Osteocyte (in vitro differentiated cells): ENCODE measurements around the gene TPM3. TPM values are rescaled to one million over a fixed set of nuclear protein-coding genes. Genes with fewer than 3 reads are reported as not detected.

ENCODE experiments used
- DNase-seq: peaks from one replicate; pipeline ENCODE4 v3.0.0; 2021; ENCODE audit warnings: mixed read lengths; ENCODE audit not compliant: unreplicated experiment; ENCODE audit errors: extremely low spot score
- H3K27ac Mint-ChIP-seq: one replicate; pipeline ENCODE4 v1.8.0; 2021; ENCODE audit warnings: mild to moderate bottlenecking, mixed read lengths; ENCODE audit not compliant: unreplicated experiment
- H3K27me3 Mint-ChIP-seq: one replicate; pipeline ENCODE4 v1.8.0; 2021; ENCODE audit warnings: mixed read lengths; ENCODE audit not compliant: unreplicated experiment
- H3K36me3 Mint-ChIP-seq: one replicate; pipeline ENCODE4 v1.8.0; 2021; ENCODE audit warnings: mixed read lengths; ENCODE audit not compliant: unreplicated experiment
- H3K4me1 Mint-ChIP-seq: one replicate; pipeline ENCODE4 v1.8.0; 2021; ENCODE audit warnings: mixed read lengths; ENCODE audit not compliant: unreplicated experiment
- H3K4me3 Mint-ChIP-seq: one replicate; pipeline ENCODE4 v1.8.0; 2021; ENCODE audit warnings: mild to moderate bottlenecking, moderate library complexity, mixed read lengths; ENCODE audit not compliant: unreplicated experiment
- H3K9me3 Mint-ChIP-seq: one replicate; pipeline ENCODE4 v1.8.0; 2021; ENCODE audit warnings: mixed read lengths; ENCODE audit not compliant: unreplicated experiment
- total RNA-seq: library from RNA; stranded (reverse); gene quantifications from 2 replicates; pipeline ENCODE4 v1.2.1, GENCODE V29; 2021
- TF ChIP-seq, protein P1 (sequence below): fragments of 200-600 bp; sonication (generic); IDR thresholded peaks from 2 replicates; pipeline ENCODE4 v1.5.0; 2021; ENCODE audit warnings: antibody characterized with exemption, mild to moderate bottlenecking, moderate library complexity

The TPM3 gene
- total RNA-seq, 1 donor from 2014 or later: 194 TPM

DNA sequence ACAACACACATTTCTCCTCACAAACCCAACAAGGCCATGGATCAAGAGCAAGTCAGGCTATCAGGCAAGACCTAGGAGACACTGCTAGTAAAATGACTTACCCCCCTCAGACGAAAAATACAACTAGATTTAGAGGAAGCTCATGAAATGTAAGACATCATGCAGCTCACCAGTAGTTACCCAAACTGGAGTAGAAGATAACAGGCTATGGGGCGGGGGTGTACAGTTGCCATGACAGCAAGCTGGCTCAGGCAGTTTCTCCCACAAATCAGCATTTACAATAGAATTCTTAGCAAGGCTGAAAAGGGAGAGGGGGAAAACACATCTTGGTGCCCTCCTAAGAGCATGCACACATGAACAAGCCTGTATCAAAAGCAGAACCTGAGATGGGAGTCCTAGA lies 13.9 kb downstream of the TPM3 start:
- H3K27ac Mint-ChIP-seq: peak overlapping the region; percentile 58
- no peak overlapping the region for H3K4me3 Mint-ChIP-seq
- DNase-seq: no peak
- H3K27me3 Mint-ChIP-seq: no peaks in the 10 kb centered on the region
- TF ChIP-seq, protein P1, sequence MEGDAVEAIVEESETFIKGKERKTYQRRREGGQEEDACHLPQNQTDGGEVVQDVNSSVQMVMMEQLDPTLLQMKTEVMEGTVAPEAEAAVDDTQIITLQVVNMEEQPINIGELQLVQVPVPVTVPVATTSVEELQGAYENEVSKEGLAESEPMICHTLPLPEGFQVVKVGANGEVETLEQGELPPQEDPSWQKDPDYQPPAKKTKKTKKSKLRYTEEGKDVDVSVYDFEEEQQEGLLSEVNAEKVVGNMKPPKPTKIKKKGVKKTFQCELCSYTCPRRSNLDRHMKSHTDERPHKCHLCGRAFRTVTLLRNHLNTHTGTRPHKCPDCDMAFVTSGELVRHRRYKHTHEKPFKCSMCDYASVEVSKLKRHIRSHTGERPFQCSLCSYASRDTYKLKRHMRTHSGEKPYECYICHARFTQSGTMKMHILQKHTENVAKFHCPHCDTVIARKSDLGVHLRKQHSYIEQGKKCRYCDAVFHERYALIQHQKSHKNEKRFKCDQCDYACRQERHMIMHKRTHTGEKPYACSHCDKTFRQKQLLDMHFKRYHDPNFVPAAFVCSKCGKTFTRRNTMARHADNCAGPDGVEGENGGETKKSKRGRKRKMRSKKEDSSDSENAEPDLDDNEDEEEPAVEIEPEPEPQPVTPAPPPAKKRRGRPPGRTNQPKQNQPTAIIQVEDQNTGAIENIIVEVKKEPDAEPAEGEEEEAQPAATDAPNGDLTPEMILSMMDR: no peak
- peaks cover 57% of the 10 kb centered on the region for H3K4me1 Mint-ChIP-seq
- peaks cover 10% of the 10 kb centered on the region for H3K36me3 Mint-ChIP-seq
- no peaks in the 10 kb centered on the region for H3K9me3 Mint-ChIP-seq

GRCh38 chr1:154176337-154176736 lies 15.6 kb downstream of the TPM3 start:
- TF ChIP-seq, protein P1: no peak
- peaks cover 14% of the 10 kb centered on the region for H3K36me3 Mint-ChIP-seq
- peak overlapping the region; percentile 75 for H3K27ac Mint-ChIP-seq
- DNase-seq: no peak
- H3K4me1 Mint-ChIP-seq: peaks cover 50% of the 10 kb centered on the region
- H3K27me3 Mint-ChIP-seq: no peaks in the 10 kb centered on the region
- no peaks in the 10 kb centered on the region for H3K9me3 Mint-ChIP-seq
- H3K4me3 Mint-ChIP-seq: no peak overlapping the region

DNA sequence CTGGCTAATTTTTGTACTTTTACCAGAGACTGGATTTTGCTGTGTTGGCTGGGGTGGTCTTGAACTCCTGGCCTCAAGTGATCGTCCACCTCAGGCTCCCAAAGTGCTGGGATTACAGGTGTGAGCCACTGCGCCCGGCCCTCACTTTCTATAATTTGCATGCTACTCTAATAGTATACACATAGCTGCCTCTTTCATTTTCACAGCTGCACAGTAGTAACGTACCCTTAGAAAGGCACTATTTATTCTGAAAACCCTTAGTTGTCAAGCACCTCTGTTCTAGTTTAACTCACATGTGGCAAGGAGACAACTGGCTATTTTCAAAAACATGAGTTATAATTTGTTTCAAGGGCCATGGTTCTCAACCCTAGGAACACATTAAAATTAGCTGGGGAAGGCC lies 17.2 kb downstream of the TPM3 start:
- Mint-ChIP-seq H3K36me3 (peaks cover 29% of the 10 kb centered on the region), H3K4me1 (peaks cover 36% of the 10 kb centered on the region), H3K27ac (no peak overlapping the region), H3K4me3 (no peak overlapping the region), H3K9me3 (no peaks in the 10 kb centered on the region), H3K27me3 (no peaks in the 10 kb centered on the region)
- DNase-seq: no peak
- TF ChIP-seq, protein P1: no peak

DNA sequence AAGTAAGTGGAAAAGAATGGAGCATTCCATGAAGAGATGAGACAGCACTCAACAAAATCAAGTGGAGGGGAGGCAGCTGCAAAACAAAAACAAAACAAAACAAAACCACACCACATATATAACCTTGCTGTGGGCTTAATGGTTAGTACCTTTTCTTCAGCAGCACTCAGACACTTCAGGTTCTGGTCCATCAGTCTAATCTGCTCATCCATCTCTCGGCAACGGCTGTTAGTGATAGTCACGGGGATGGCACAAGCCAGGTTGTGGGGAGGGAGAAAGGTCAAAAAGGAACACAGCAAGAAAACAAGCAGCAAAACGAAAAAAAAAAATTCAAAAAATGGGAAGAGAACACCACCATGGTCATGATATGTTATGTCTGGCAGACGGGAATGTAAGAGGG lies 20.0 kb downstream of the TPM3 start:
- Mint-ChIP-seq H3K27me3 (no peaks in the 10 kb centered on the region), H3K27ac (no peak overlapping the region), H3K9me3 (no peaks in the 10 kb centered on the region), H3K4me3 (no peak overlapping the region), H3K36me3 (peaks cover 44% of the 10 kb centered on the region), H3K4me1 (peaks cover 10% of the 10 kb centered on the region)
- TF ChIP-seq, protein P1: no peak
- DNase-seq: no peak

GRCh38 chr1:154171223-154171583 lies 20.7 kb downstream of the TPM3 start:
- no peaks in the 10 kb centered on the region for H3K27me3 Mint-ChIP-seq
- H3K27ac Mint-ChIP-seq: no peak overlapping the region
- DNase-seq: no peak
- TF ChIP-seq, protein P1: no peak
- H3K4me3 Mint-ChIP-seq: no peak overlapping the region
- H3K36me3 Mint-ChIP-seq: peaks cover 44% of the 10 kb centered on the region
- peaks cover 6% of the 10 kb centered on the region for H3K4me1 Mint-ChIP-seq
- no peaks in the 10 kb centered on the region for H3K9me3 Mint-ChIP-seq
